GM18517 (cell line): ENCODE data around the gene NMUR2.

Experiments used
- ATAC-seq: cut with Tn5 transposase; IDR thresholded peaks from one replicate; pipeline ENCODE4 v1.9.1; 2021; ENCODE audit warnings: mild to moderate bottlenecking, moderate library complexity; ENCODE audit not compliant: unreplicated experiment

NMUR2 gene

GRCh38 chr5:152405145-152405544, at the start of gene NMUR2:
TSS of gene NMUR2 (minus strand) at chr5:152405279. CDS start at chr5:152405113, 166 bp downstream.
- no peak for ATAC-seq

GRCh38 chr5:152443935-152444334, 38.9 kb upstream of the NMUR2 start:
- ATAC-seq = no peak

GRCh38 chr5:152439791-152440190, 34.7 kb upstream of the NMUR2 start:
- ATAC-seq = no peak

- no peak for ATAC-seq
Observed at GRCh38 chr5:152437866-152438265, 32.8 kb upstream of the NMUR2 start.

- no peak for ATAC-seq
Observed at GRCh38 chr5:152427721-152428120, 22.6 kb upstream of the NMUR2 start.

GRCh38 chr5:152425083-152425482, 20.0 kb upstream of the NMUR2 start:
- ATAC-seq = no peak

GRCh38 chr5:152424501-152424900, 19.4 kb upstream of the NMUR2 start:
- no peak for ATAC-seq

- ATAC-seq = no peak
Observed at GRCh38 chr5:152422081-152422480, 17.0 kb upstream of the NMUR2 start.

GRCh38 chr5:152412129-152412528, 7.0 kb upstream of the NMUR2 start:
- no peak for ATAC-seq

GRCh38 chr5:152406082-152406481, 1.0 kb upstream of the NMUR2 start:
- no peak for ATAC-seq

- ATAC-seq = no peak
Observed at GRCh38 chr5:152404494-152404893, 585 bp downstream of the NMUR2 start.

- ATAC-seq = no peak
Observed at GRCh38 chr5:152403046-152403445, 2.0 kb downstream of the NMUR2 start.

- no peak for ATAC-seq
Observed at GRCh38 chr5:152400846-152401245, 4.2 kb downstream of the NMUR2 start.

- ATAC-seq = peak; percentile 84
Observed at GRCh38 chr5:152397581-152397980, 7.5 kb downstream of the NMUR2 start.

- no peak for ATAC-seq
Observed at GRCh38 chr5:152393441-152393840, 11.6 kb downstream of the NMUR2 start.

GRCh38 chr5:152389208-152389849, 15.8 kb downstream of the NMUR2 start:
- ATAC-seq = no peak

GRCh38 chr5:152388610-152389009, 16.5 kb downstream of the NMUR2 start:
- no peak for ATAC-seq

GRCh38 chr5:152380415-152381123, 24.5 kb downstream of the NMUR2 start:
- no peak for ATAC-seq

- no peak for ATAC-seq
Observed at GRCh38 chr5:152379331-152379730, 25.7 kb downstream of the NMUR2 start.

GRCh38 chr5:152378730-152379129, 26.3 kb downstream of the NMUR2 start:
- ATAC-seq = no peak

GRCh38 chr5:152376886-152377285, 28.2 kb downstream of the NMUR2 start:
- no peak for ATAC-seq

GRCh38 chr5:152374711-152375275, 30.3 kb downstream of the NMUR2 start:
- ATAC-seq = no peak
